HAP-1 (cell line): ENCODE measurements around the gene RSPH1.

Experiments used
- DNase-seq, 2 experiments: peaks; one replicate each; pipeline ENCODE4 v3.0.0-alpha.2; 2016 to 2020; ENCODE audit warnings: low spot score in 2 of 2
- H3K27me3 ChIP-seq: fragments of 250-450 bp; sonication (Bioruptor Pico); 2 replicates; pipeline ENCODE4 v1.5.1; 2020; ENCODE audit warnings: low read depth, mild to moderate bottlenecking, moderate library complexity
- H3K36me3 ChIP-seq: fragments of 250-450 bp; sonication (Bioruptor Pico); replicated peaks from 2 replicates; pipeline ENCODE4 v1.5.1; 2020; ENCODE audit warnings: mild to moderate bottlenecking
- H3K4me1 ChIP-seq: fragments of 250-450 bp; sonication (Bioruptor Pico); 2 replicates; pipeline ENCODE4 v1.5.1; 2020; ENCODE audit warnings: mild to moderate bottlenecking
- H3K4me3 ChIP-seq: fragments of 250-450 bp; sonication (Bioruptor Pico); 2 replicates; pipeline ENCODE4 v1.5.1; 2020; ENCODE audit warnings: mild to moderate bottlenecking, moderate library complexity
- H3K9me3 ChIP-seq: fragments of 250-450 bp; sonication (Bioruptor Pico); 2 replicates; pipeline ENCODE4 v1.5.1; 2020; ENCODE audit warnings: mild to moderate bottlenecking, moderate library complexity
- in situ Hi-C: fragments of 300-500 bp; cut with MboI; formaldehyde crosslinking; loops from 3 replicates; pipeline ENCODE4 v1.14.3; 2020; ENCODE audit warnings: low sequenced_read_pairs, inconsistent platforms, mixed read lengths

Gene RSPH1

GRCh38 chr21:42468491-42469131 is 27.4 kb downstream of the RSPH1 start:
- no peaks in the 10 kb centered on the region for H3K36me3 ChIP-seq
- H3K4me3 ChIP-seq: no peak overlapping the region
- DNase-seq: no peak
- H3K9me3 ChIP-seq: no peaks in the 10 kb centered on the region
- no peaks in the 10 kb centered on the region for H3K4me1 ChIP-seq
- no peaks in the 10 kb centered on the region for H3K27me3 ChIP-seq
- in situ Hi-C loops: no loop called here

- H3K4me3 ChIP-seq: no peak overlapping the region
- no peaks in the 10 kb centered on the region for H3K4me1 ChIP-seq
- DNase-seq: no peak
- no peaks in the 10 kb centered on the region for H3K27me3 ChIP-seq
- H3K36me3 ChIP-seq: no peaks in the 10 kb centered on the region
- in situ Hi-C loops: no loop called here
- no peaks in the 10 kb centered on the region for H3K9me3 ChIP-seq
Measured at GRCh38 chr21:42467140-42467983, 28.7 kb downstream of the RSPH1 start.

GRCh38 chr21:42466700-42467099 is 29.3 kb downstream of the RSPH1 start:
- H3K27me3 ChIP-seq: no peaks in the 10 kb centered on the region
- DNase-seq: no peak
- H3K4me3 ChIP-seq: no peak overlapping the region
- in situ Hi-C loops: no loop called here
- no peaks in the 10 kb centered on the region for H3K36me3 ChIP-seq
- no peaks in the 10 kb centered on the region for H3K4me1 ChIP-seq
- H3K9me3 ChIP-seq: no peaks in the 10 kb centered on the region

- H3K4me1 ChIP-seq: no peaks in the 10 kb centered on the region
- no peaks in the 10 kb centered on the region for H3K9me3 ChIP-seq
- in situ Hi-C loops: no loop called here
- no peak overlapping the region for H3K4me3 ChIP-seq
- DNase-seq: no peak
- H3K36me3 ChIP-seq: no peaks in the 10 kb centered on the region
- no peaks in the 10 kb centered on the region for H3K27me3 ChIP-seq
Measured at GRCh38 chr21:42465803-42466127, 30.3 kb downstream of the RSPH1 start.

- no peaks in the 10 kb centered on the region for H3K27me3 ChIP-seq
- H3K4me1 ChIP-seq: no peaks in the 10 kb centered on the region
- no peak overlapping the region for H3K4me3 ChIP-seq
- H3K9me3 ChIP-seq: no peaks in the 10 kb centered on the region
- in situ Hi-C loops: no loop called here
- DNase-seq: no peak
- H3K36me3 ChIP-seq: no peaks in the 10 kb centered on the region
Measured at GRCh38 chr21:42465008-42465802, 30.8 kb downstream of the RSPH1 start.

- H3K27me3 ChIP-seq: no peaks in the 10 kb centered on the region
- in situ Hi-C loops: no loop called here
- no peaks in the 10 kb centered on the region for H3K9me3 ChIP-seq
- peak in 1 of 2 experiments; percentile 43 for DNase-seq
- H3K36me3 ChIP-seq: no peaks in the 10 kb centered on the region
- no peaks in the 10 kb centered on the region for H3K4me1 ChIP-seq
- no peak overlapping the region for H3K4me3 ChIP-seq
Measured at GRCh38 chr21:42463861-42464515, 32.0 kb downstream of the RSPH1 start.

- no peaks in the 10 kb centered on the region for H3K27me3 ChIP-seq
- in situ Hi-C loops: no loop called here
- H3K4me3 ChIP-seq: no peak overlapping the region
- H3K4me1 ChIP-seq: no peaks in the 10 kb centered on the region
- no peak for DNase-seq
- H3K36me3 ChIP-seq: no peaks in the 10 kb centered on the region
- no peaks in the 10 kb centered on the region for H3K9me3 ChIP-seq
Measured at GRCh38 chr21:42461881-42462877, 33.8 kb downstream of the RSPH1 start.

GRCh38 chr21:42461185-42461520 is 34.9 kb downstream of the RSPH1 start:
- no peaks in the 10 kb centered on the region for H3K4me1 ChIP-seq
- no peaks in the 10 kb centered on the region for H3K9me3 ChIP-seq
- no peaks in the 10 kb centered on the region for H3K27me3 ChIP-seq
- DNase-seq: no peak
- in situ Hi-C loops: no loop called here
- H3K36me3 ChIP-seq: no peaks in the 10 kb centered on the region
- H3K4me3 ChIP-seq: no peak overlapping the region

- Histone ChIP-seq H3K36me3 (no peaks in the 10 kb centered on the region), H3K4me3 (no peak overlapping the region), H3K27me3 (no peaks in the 10 kb centered on the region), H3K4me1 (no peaks in the 10 kb centered on the region), H3K9me3 (no peaks in the 10 kb centered on the region)
- no peak for DNase-seq
- in situ Hi-C loops: no loop called here
Measured at GRCh38 chr21:42460391-42461184, 35.4 kb downstream of the RSPH1 start.

GRCh38 chr21:42459546-42460215 is 36.3 kb downstream of the RSPH1 start:
- H3K36me3 ChIP-seq: no peaks in the 10 kb centered on the region
- in situ Hi-C loops: no loop called here
- no peaks in the 10 kb centered on the region for H3K9me3 ChIP-seq
- DNase-seq: no peak
- H3K4me3 ChIP-seq: no peak overlapping the region
- no peaks in the 10 kb centered on the region for H3K27me3 ChIP-seq
- H3K4me1 ChIP-seq: no peaks in the 10 kb centered on the region

- no peaks in the 10 kb centered on the region for H3K9me3 ChIP-seq
- no peak for DNase-seq
- H3K36me3 ChIP-seq: no peaks in the 10 kb centered on the region
- in situ Hi-C loops: no loop called here
- H3K4me1 ChIP-seq: no peaks in the 10 kb centered on the region
- H3K27me3 ChIP-seq: no peaks in the 10 kb centered on the region
- no peak overlapping the region for H3K4me3 ChIP-seq
Measured at GRCh38 chr21:42459082-42459460, 37.0 kb downstream of the RSPH1 start.

GRCh38 chr21:42456457-42456856 is 39.6 kb downstream of the RSPH1 start:
- H3K27me3 ChIP-seq: no peaks in the 10 kb centered on the region
- H3K9me3 ChIP-seq: no peaks in the 10 kb centered on the region
- no peaks in the 10 kb centered on the region for H3K4me1 ChIP-seq
- in situ Hi-C loops: no loop called here
- H3K36me3 ChIP-seq: no peaks in the 10 kb centered on the region
- no peak overlapping the region for H3K4me3 ChIP-seq
- DNase-seq: no peak
